Mesothelial cell of epicardium (in vitro differentiated cells): ENCODE data around the gene ZNF474. TPM values are rescaled to one million over a fixed set of nuclear protein-coding genes. Genes with fewer than 3 reads are reported as not detected.

Experiments used
- DNase-seq, 2 experiments: peaks; one replicate each; pipeline ENCODE4 v3.0.0; 2021; ENCODE audit warnings: low spot score in 2 of 2; ENCODE audit not compliant: unreplicated experiment in 2 of 2
- H3K27ac Mint-ChIP-seq: 2 replicates; pipeline ENCODE4 v1.8.0; 2021; ENCODE audit warnings: mixed read lengths
- H3K27me3 Mint-ChIP-seq: 2 replicates; pipeline ENCODE4 v1.8.0; 2021; ENCODE audit warnings: low read depth, mixed read lengths
- H3K36me3 Mint-ChIP-seq: 2 replicates; pipeline ENCODE4 v1.8.0; 2021; ENCODE audit warnings: mixed read lengths
- H3K4me1 Mint-ChIP-seq: 2 replicates; pipeline ENCODE4 v1.8.0; 2021; ENCODE audit warnings: mixed read lengths
- H3K4me3 Mint-ChIP-seq: 2 replicates; pipeline ENCODE4 v1.8.0; 2021; ENCODE audit warnings: mild to moderate bottlenecking, moderate library complexity, mixed read lengths
- H3K9me3 Mint-ChIP-seq: 2 replicates; pipeline ENCODE4 v1.8.0; 2021; ENCODE audit warnings: mixed read lengths
- total RNA-seq: library from RNA; stranded (reverse); gene quantifications from 3 replicates; pipeline ENCODE4 v1.2.1, GENCODE V29; 2021
- TF ChIP-seq, protein P1 (sequence below): fragments of 200-600 bp; sonication (generic); IDR thresholded peaks from one replicate; pipeline ENCODE4 v1.5.0; 2021; ENCODE audit warnings: antibody characterized with exemption; ENCODE audit not compliant: unreplicated experiment

ZNF474 gene
- total RNA-seq, 1 donor from 2014 or later, result 0.98 TPM

DNA sequence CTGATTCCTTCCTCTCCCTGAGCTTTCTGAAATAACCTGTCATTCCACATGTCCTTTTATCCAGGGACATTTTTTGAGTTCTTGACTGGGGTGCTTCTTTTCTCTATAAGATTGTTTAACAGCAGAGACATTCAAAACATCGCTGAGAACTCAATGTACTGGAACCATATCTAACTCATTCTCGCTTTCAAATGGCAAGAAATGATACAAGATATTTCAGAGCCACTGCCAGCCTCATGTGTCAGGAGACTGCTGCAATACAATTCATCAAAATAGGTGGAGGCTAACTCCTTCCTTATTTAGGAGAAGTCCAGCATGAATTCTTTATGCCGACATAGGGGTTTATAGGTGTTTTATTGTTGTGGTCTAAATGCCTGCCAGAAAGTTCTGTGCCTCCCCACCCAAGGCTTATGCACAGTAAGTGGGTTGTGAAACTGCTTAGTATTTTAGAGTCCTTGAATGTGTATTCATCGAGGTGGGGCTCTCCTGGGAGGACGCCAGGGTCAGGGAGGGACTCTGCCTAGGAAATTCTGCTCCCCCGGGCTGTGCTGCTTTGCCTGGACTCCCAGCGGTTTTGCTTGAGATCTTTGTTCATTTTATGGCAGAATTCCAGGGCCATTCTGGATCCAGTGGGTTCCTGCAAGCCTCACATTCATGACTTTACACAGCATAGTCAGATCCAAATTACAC is 53.9 kb downstream of the ZNF474 start:
- DNase-seq, result no peak
- Mint-ChIP-seq H3K4me1 (peaks cover 35% of the 10 kb centered on the region), H3K4me3 (no peak overlapping the region), H3K36me3 (no peaks in the 10 kb centered on the region), H3K27ac (peak overlapping the region; percentile 39), H3K9me3 (peaks cover 24% of the 10 kb centered on the region), H3K27me3 (no peaks in the 10 kb centered on the region)
- TF ChIP-seq, protein P1, sequence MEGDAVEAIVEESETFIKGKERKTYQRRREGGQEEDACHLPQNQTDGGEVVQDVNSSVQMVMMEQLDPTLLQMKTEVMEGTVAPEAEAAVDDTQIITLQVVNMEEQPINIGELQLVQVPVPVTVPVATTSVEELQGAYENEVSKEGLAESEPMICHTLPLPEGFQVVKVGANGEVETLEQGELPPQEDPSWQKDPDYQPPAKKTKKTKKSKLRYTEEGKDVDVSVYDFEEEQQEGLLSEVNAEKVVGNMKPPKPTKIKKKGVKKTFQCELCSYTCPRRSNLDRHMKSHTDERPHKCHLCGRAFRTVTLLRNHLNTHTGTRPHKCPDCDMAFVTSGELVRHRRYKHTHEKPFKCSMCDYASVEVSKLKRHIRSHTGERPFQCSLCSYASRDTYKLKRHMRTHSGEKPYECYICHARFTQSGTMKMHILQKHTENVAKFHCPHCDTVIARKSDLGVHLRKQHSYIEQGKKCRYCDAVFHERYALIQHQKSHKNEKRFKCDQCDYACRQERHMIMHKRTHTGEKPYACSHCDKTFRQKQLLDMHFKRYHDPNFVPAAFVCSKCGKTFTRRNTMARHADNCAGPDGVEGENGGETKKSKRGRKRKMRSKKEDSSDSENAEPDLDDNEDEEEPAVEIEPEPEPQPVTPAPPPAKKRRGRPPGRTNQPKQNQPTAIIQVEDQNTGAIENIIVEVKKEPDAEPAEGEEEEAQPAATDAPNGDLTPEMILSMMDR, result no peak

DNA sequence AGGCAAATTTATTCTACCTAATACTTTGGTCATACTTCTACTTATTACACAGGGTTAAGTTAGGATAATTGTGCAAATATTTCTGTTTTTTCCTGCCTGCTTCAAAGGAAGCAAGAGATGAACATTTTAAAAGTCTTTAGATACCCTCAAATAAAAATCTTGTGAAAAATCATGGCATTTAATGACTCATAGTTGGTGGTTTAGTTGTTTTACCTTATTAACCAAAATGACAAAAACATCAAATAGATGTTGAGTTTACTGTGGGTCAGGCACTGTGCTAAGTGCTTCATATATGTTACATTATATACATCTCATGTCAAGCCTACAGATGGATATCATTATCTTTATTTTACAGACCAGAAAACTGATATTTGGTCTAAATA is 54.4 kb downstream of the ZNF474 start:
- no peaks in the 10 kb centered on the region for H3K27me3 Mint-ChIP-seq
- peak overlapping the region; percentile 39 for H3K27ac Mint-ChIP-seq
- H3K4me3 Mint-ChIP-seq, result no peak overlapping the region
- H3K4me1 Mint-ChIP-seq, result peaks cover 35% of the 10 kb centered on the region
- TF ChIP-seq, protein P1, result no peak
- no peak for DNase-seq
- no peaks in the 10 kb centered on the region for H3K36me3 Mint-ChIP-seq
- peaks cover 19% of the 10 kb centered on the region for H3K9me3 Mint-ChIP-seq

DNA sequence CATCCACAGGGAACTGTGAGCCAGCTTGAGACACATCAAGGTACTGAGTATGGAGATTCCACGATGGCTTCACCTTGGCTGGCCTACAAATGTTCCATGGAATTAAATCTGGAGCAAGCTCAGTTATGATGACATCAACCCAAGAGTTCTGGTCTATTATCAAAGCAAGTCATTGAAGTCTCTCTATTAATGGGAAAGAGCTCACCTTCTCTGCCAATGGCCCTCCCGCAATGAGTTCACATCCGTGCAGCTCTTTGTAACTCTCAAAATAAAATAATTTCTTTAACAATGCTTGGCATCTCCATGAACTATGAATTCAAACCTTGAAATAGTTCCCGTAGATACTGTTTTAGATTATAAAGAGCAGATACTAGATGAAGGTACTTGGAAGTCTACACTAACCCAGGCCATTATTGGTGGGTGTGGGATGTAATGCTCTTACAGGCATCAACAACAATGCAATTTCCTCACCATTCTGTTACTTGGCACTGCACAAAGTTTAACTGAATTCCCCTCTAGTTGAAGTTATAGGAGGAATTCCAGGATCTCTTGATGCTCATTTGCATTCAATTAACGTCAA is 55.4 kb downstream of the ZNF474 start:
- no peaks in the 10 kb centered on the region for H3K36me3 Mint-ChIP-seq
- TF ChIP-seq, protein P1, result no peak
- peaks cover 43% of the 10 kb centered on the region for H3K4me1 Mint-ChIP-seq
- no peaks in the 10 kb centered on the region for H3K27me3 Mint-ChIP-seq
- no peak overlapping the region for H3K27ac Mint-ChIP-seq
- DNase-seq, result no peak
- H3K9me3 Mint-ChIP-seq, result peaks cover 12% of the 10 kb centered on the region
- H3K4me3 Mint-ChIP-seq, result no peak overlapping the region

DNA sequence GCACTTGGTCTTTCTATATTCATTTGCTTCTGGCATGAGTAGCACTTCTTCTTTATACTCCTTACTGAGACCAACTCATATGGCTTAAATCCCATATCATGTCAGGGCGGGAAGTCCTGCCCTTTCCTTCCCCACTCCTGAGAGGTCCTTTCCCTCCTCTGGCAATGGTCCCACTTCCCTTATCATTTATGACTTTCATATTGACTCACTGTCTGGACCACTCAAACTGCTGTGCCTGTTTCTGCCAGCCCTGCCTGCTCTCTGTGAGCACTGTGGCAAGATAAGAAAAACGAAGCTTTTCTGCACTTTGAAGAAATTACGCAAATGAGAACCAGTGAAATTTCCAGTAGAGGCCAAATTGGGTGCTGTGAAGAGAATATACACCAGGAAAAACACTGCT is 58.1 kb downstream of the ZNF474 start:
- Mint-ChIP-seq H3K27ac (no peak overlapping the region), H3K9me3 (peaks cover 12% of the 10 kb centered on the region), H3K4me3 (no peak overlapping the region), H3K4me1 (peaks cover 39% of the 10 kb centered on the region), H3K27me3 (no peaks in the 10 kb centered on the region), H3K36me3 (no peaks in the 10 kb centered on the region)
- TF ChIP-seq, protein P1, result no peak
- no peak for DNase-seq

DNA sequence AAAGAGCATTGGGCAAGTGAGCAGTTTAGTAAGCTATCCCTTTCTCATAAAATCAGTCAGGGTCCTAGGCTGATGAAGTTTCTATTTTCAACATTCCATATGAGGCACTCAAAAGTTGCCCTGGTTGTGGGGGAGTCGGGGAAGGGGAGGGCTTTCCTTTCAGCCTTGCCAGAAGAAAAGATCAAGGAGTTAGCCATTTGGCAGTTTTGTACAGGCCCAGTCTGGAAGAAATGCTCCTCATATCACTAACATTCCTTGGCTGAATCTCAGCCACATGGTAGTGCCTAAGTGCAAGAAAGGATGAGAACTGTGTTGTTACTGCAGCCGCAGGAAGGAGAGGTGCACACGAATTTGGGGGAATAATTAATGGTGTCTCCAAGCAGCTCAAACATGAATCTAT is 60.8 kb downstream of the ZNF474 start:
- no peaks in the 10 kb centered on the region for H3K27me3 Mint-ChIP-seq
- no peaks in the 10 kb centered on the region for H3K36me3 Mint-ChIP-seq
- H3K27ac Mint-ChIP-seq, result no peak overlapping the region
- H3K9me3 Mint-ChIP-seq, result peaks cover 12% of the 10 kb centered on the region
- DNase-seq, result no peak
- peaks cover 34% of the 10 kb centered on the region for H3K4me1 Mint-ChIP-seq
- TF ChIP-seq, protein P1, result no peak
- no peak overlapping the region for H3K4me3 Mint-ChIP-seq
